H9 (cell line): ENCODE data around the gene KCNJ1. TPM values are rescaled to one million over a fixed set of nuclear protein-coding genes. Genes with fewer than 3 reads are reported as not detected.

Experiments
- DNase-seq: peaks from one replicate; pipeline ENCODE4 v3.0.0-alpha.2; 2017
- H2AFZ ChIP-seq: one replicate; pipeline ENCODE4 v1.6.1; 2013; ENCODE audit warnings: mild to moderate bottlenecking, low read length, control low read depth, moderate library complexity
- H2AK5ac ChIP-seq: 2 replicates; pipeline ENCODE4 v1.6.1; 2013; ENCODE audit warnings: low read length, control low read depth, mixed read lengths; ENCODE audit not compliant: insufficient read length
- H2BK120ac ChIP-seq: one replicate; pipeline ENCODE4 v1.6.1; 2013; ENCODE audit warnings: low read depth, mild to moderate bottlenecking, low read length, control low read depth, inconsistent platforms; ENCODE audit not compliant: poor library complexity, severe bottlenecking
- H2BK12ac ChIP-seq: 2 replicates; pipeline ENCODE4 v1.6.1; 2013; ENCODE audit warnings: low read length, control low read depth, mixed read lengths, low read depth; ENCODE audit not compliant: insufficient read length
- H2BK15ac ChIP-seq: 2 replicates; pipeline ENCODE4 v1.6.1; 2013; ENCODE audit warnings: low read depth, low read length, control low read depth
- H2BK20ac ChIP-seq: one replicate; pipeline ENCODE4 v1.6.1; 2013; ENCODE audit warnings: low read depth, mild to moderate bottlenecking, low read length, control low read depth, inconsistent platforms; ENCODE audit not compliant: poor library complexity, severe bottlenecking
- H2BK5ac ChIP-seq: 2 replicates; pipeline ENCODE4 v1.6.1; 2013; ENCODE audit warnings: low read length, control low read depth, mixed read lengths; ENCODE audit not compliant: insufficient read length
- H3K14ac ChIP-seq: 2 replicates; pipeline ENCODE4 v1.6.1; 2013; ENCODE audit warnings: low read length, control low read depth; ENCODE audit not compliant: insufficient read depth
- H3K18ac ChIP-seq: 2 replicates; pipeline ENCODE4 v1.6.1; 2013; ENCODE audit warnings: low read depth, mild to moderate bottlenecking, mixed read lengths, low read length, control low read depth; ENCODE audit not compliant: insufficient read length
- H3K23ac ChIP-seq: 2 replicates; pipeline ENCODE4 v1.6.1; 2013; ENCODE audit warnings: low read length, control low read depth, mixed read lengths, low read depth; ENCODE audit not compliant: insufficient read length
- H3K23me2 ChIP-seq: 2 replicates; pipeline ENCODE4 v1.6.1; 2013; ENCODE audit warnings: low read depth, mild to moderate bottlenecking, mixed read lengths, low read length, control low read depth; ENCODE audit not compliant: insufficient read length, poor library complexity, severe bottlenecking
- H3K27ac ChIP-seq: 2 replicates; pipeline ENCODE4 v1.5.1; 2013; ENCODE audit warnings: low read length, control low read depth, mixed read lengths, low read depth; ENCODE audit not compliant: insufficient read length
- H3K27me3 ChIP-seq: 2 replicates; pipeline ENCODE4 v1.6.1; 2013; ENCODE audit warnings: low read length, control low read depth, inconsistent platforms; ENCODE audit not compliant: insufficient read depth
- H3K4ac ChIP-seq: 2 replicates; pipeline ENCODE4 v1.6.1; 2013; ENCODE audit warnings: low read depth, mild to moderate bottlenecking, control low read depth, inconsistent platforms, low read length, moderate library complexity
- H3K4me1 ChIP-seq: 2 replicates; pipeline ENCODE4 v1.6.1; 2013; ENCODE audit warnings: low read length, control low read depth, inconsistent platforms; ENCODE audit not compliant: insufficient read depth
- H3K4me2 ChIP-seq: 2 replicates; pipeline ENCODE4 v1.6.1; 2013; ENCODE audit warnings: low read length, control low read depth, mixed read lengths; ENCODE audit not compliant: insufficient read length, insufficient read depth
- H3K56ac ChIP-seq: 2 replicates; pipeline ENCODE4 v1.6.1; 2013; ENCODE audit warnings: low read depth, mild to moderate bottlenecking, mixed read lengths, low read length, control low read depth; ENCODE audit not compliant: insufficient read length
- H3K79me1 ChIP-seq: 2 replicates; pipeline ENCODE4 v1.6.1; 2013; ENCODE audit warnings: low read depth, mild to moderate bottlenecking, moderate library complexity, low read length, control low read depth, inconsistent platforms; ENCODE audit not compliant: insufficient read depth, poor library complexity, severe bottlenecking
- H3K79me2 ChIP-seq: 2 replicates; pipeline ENCODE4 v1.6.1; 2013; ENCODE audit warnings: low read length, control low read depth, inconsistent platforms; ENCODE audit not compliant: insufficient read depth
- H3K9ac ChIP-seq: 2 replicates; pipeline ENCODE4 v1.6.1; 2013; ENCODE audit warnings: low read length, control low read depth, mixed read lengths; ENCODE audit not compliant: insufficient read length; ENCODE audit errors: extremely low read depth
- H3K9me3 ChIP-seq: one replicate; pipeline ENCODE4 v1.6.1; 2013; ENCODE audit warnings: low read depth, low read length, inconsistent platforms; ENCODE audit not compliant: control insufficient read depth
- H3T11ph ChIP-seq: one replicate; pipeline ENCODE4 v1.6.1; 2013; ENCODE audit warnings: mild to moderate bottlenecking, low read length, control low read depth, inconsistent platforms
- H4K20me1 ChIP-seq: one replicate; pipeline ENCODE4 v1.6.1; 2013; ENCODE audit not compliant: control insufficient read depth, insufficient read length, insufficient read depth
- H4K5ac ChIP-seq: 2 replicates; pipeline ENCODE4 v1.6.1; 2013; ENCODE audit warnings: low read depth, mild to moderate bottlenecking, mixed read lengths, low read length, control low read depth; ENCODE audit not compliant: insufficient read length
- H4K8ac ChIP-seq: replicated peaks from 2 replicates; pipeline ENCODE4 v1.6.1; 2013; ENCODE audit warnings: low read length, control low read depth, mixed read lengths, low read depth; ENCODE audit not compliant: insufficient read length
- H4K91ac ChIP-seq: 2 replicates; pipeline ENCODE4 v1.6.1; 2013; ENCODE audit warnings: low read depth, mild to moderate bottlenecking, moderate library complexity, mixed read lengths, low read length, control low read depth; ENCODE audit not compliant: insufficient read length
- H3K27ac Mint-ChIP-seq, 3 experiments: 2 replicates in 2 of 3; 3 replicates in 1 of 3; pipeline ENCODE4 v1.8.0; 2020 to 2021; ENCODE audit warnings: mixed read lengths in 3 of 3, mild to moderate bottlenecking in 1 of 3, moderate library complexity in 1 of 3
- H3K27me3 Mint-ChIP-seq: 2 replicates; pipeline ENCODE4 v1.8.0; 2021; ENCODE audit warnings: low read depth, mild to moderate bottlenecking, moderate library complexity, mixed read lengths
- H3K36me3 Mint-ChIP-seq, 3 experiments: 2 replicates in 2 of 3; 3 replicates in 1 of 3; pipeline ENCODE4 v1.8.0; 2020 to 2021; ENCODE audit warnings: low read depth in 3 of 3, mixed read lengths in 3 of 3; ENCODE audit not compliant: insufficient read depth in 1 of 3
- H3K4me1 Mint-ChIP-seq, 2 experiments: 2 replicates each; pipeline ENCODE4 v1.8.0; 2020; ENCODE audit warnings: mixed read lengths in 2 of 2
- H3K4me3 Mint-ChIP-seq, 2 experiments: 2 replicates in 1 of 2; 3 replicates in 1 of 2; pipeline ENCODE4 v1.8.0; 2020 to 2021; ENCODE audit warnings: mild to moderate bottlenecking in 2 of 2, mixed read lengths in 2 of 2, moderate library complexity in 1 of 2
- H3K9me3 Mint-ChIP-seq, 2 experiments: 2 replicates in 1 of 2; 3 replicates in 1 of 2; pipeline ENCODE4 v1.8.0; 2020; ENCODE audit warnings: mild to moderate bottlenecking in 2 of 2, mixed read lengths in 2 of 2, moderate library complexity in 1 of 2
- CTCF ChIP-seq: fragments of 200-600 bp; sonication (generic); conservative IDR thresholded peaks from 3 replicates; pipeline ENCODE4 v1.8.0; 2021; ENCODE audit warnings: antibody characterized with exemption, mild to moderate bottlenecking
- WGBS: extraction: QIAGEN DNeasy Blood & Tissue Kit; methylation state at CpG from one replicate; pipeline ENCODE4 v1.1.7; 2013; ENCODE audit warnings: missing lambda C conversion rate, low lambda C conversion rate, mixed read lengths; ENCODE audit not compliant: insufficient read length; ENCODE audit errors: extremely low coverage; 5-methylcytosine and 5-hydroxymethylcytosine counted together
- long read RNA-seq: library from polyadenylated mRNA; unstranded; transcript quantifications from one replicate; pipeline ENCODE4 v2.0.0, GENCODE V29; 2020
- total RNA-seq: library from RNA; stranded (reverse); gene quantifications from 2 replicates; pipeline ENCODE4 v1.2.1, GENCODE V29; 2021

The KCNJ1 gene
- total RNA-seq: not detected in 2 replicates
- long read RNA-seq: 0 reads

GRCh38 chr11:128867277-128867676 is at the start of gene KCNJ1:
Gene KCNJ1 (minus strand): TSS chr11:128867296. CDS start chr11:128840243, 27,053 bp downstream.
- H2BK20ac ChIP-seq: no peak within 1 kb of the TSS
- no peaks in the 10 kb centered on the region for H3K9me3 ChIP-seq
- no peak within 1 kb of the TSS for H2BK15ac ChIP-seq
- peaks cover 12% of the 10 kb centered on the region for H3K4me1 ChIP-seq
- no peak within 1 kb of the TSS for H2AFZ ChIP-seq
- Mint-ChIP-seq H3K27me3 (no peaks in the 10 kb centered on the region; the same call in 1 of the 2 replicates), H3K27ac (no peak within 1 kb of the TSS; a peak in 1 of 7 replicates), H3K4me1 (peaks cover 42% of the 10 kb centered on the region in 2 experiments), H3K4me3 (no peak within 1 kb of the TSS), H3K9me3 (no peaks in the 10 kb centered on the region; a peak in 1 of 5 replicates), H3K36me3 (no peaks in the 10 kb centered on the region)
- H3K23me2 ChIP-seq: peaks cover 3% of the 10 kb centered on the region
- no peak within 1 kb of the TSS for H3K56ac ChIP-seq
- no peak within 1 kb of the TSS for H2AK5ac ChIP-seq
- no peak within 1 kb of the TSS for H3T11ph ChIP-seq
- no peaks in the 10 kb centered on the region for H4K20me1 ChIP-seq
- no peak within 1 kb of the TSS for H3K27ac ChIP-seq
- no peak within 1 kb of the TSS for H3K9ac ChIP-seq
- WGBS: no CpG with 5 or more reads among the region's 8 CpGs
- H3K23ac ChIP-seq: no peak within 1 kb of the TSS
- TF ChIP-seq CTCF: no peak
- no peak within 1 kb of the TSS for H3K4ac ChIP-seq
- H3K4me2 ChIP-seq: no peak within 1 kb of the TSS
- H2BK5ac ChIP-seq: no peak within 1 kb of the TSS
- DNase-seq: no peak
- no peak within 1 kb of the TSS for H4K5ac ChIP-seq
- no peak within 1 kb of the TSS for H4K91ac ChIP-seq
- H3K79me2 ChIP-seq: no peaks in the 10 kb centered on the region
- H2BK12ac ChIP-seq: no peak within 1 kb of the TSS
- no peak within 1 kb of the TSS; the same call in 1 of the 2 replicates for H3K14ac ChIP-seq
- no peaks in the 10 kb centered on the region for H3K27me3 ChIP-seq
- H4K8ac ChIP-seq: no peak within 1 kb of the TSS
- H3K18ac ChIP-seq: no peak within 1 kb of the TSS
- no peak within 1 kb of the TSS for H2BK120ac ChIP-seq
- no peaks in the 10 kb centered on the region for H3K79me1 ChIP-seq
